LNCAP (cell line): ENCODE measurements around the gene SDC3.

ENCODE experiments used
- CTCF ChIP-seq: fragments of 450-650 bp; IDR thresholded peaks from 2 replicates; pipeline ENCODE4 v1.5.1; 2017; ENCODE audit warnings: mild to moderate bottlenecking

Gene SDC3

GRCh38 chr1:30852026-30852425, 56.5 kb downstream of the SDC3 start:
- TF ChIP-seq CTCF = no peak

- no peak for TF ChIP-seq CTCF
These were observed 57.3 kb downstream of the SDC3 start for GRCh38 chr1:30851286-30851685.

GRCh38 chr1:30850607-30851006, 58.0 kb downstream of the SDC3 start:
- no peak for TF ChIP-seq CTCF

GRCh38 chr1:30848130-30848529, 60.4 kb downstream of the SDC3 start:
- TF ChIP-seq CTCF = no peak

- no peak for TF ChIP-seq CTCF
These were observed 61.1 kb downstream of the SDC3 start for GRCh38 chr1:30847358-30847972.

GRCh38 chr1:30846587-30846986, 62.0 kb downstream of the SDC3 start:
- TF ChIP-seq CTCF = no peak

- TF ChIP-seq CTCF = no peak
These were observed 62.7 kb downstream of the SDC3 start for GRCh38 chr1:30845904-30846290.
